GM04503 (cell line): ENCODE results near the gene COL4A3.
"Not testable (repeated sequence)": the region's sequence is repeated elsewhere in the genome, so short reads cannot be mapped to it uniquely, and the experiment has no call there.

Experiments
- DNase-seq: peaks from one replicate; pipeline ENCODE4 v3.0.0-alpha.2; 2012; ENCODE audit warnings: low read depth

The COL4A3 gene

GRCh38 chr2:227214622-227215041 lies 50.2 kb downstream of the COL4A3 start:
- no peak for DNase-seq

DNA sequence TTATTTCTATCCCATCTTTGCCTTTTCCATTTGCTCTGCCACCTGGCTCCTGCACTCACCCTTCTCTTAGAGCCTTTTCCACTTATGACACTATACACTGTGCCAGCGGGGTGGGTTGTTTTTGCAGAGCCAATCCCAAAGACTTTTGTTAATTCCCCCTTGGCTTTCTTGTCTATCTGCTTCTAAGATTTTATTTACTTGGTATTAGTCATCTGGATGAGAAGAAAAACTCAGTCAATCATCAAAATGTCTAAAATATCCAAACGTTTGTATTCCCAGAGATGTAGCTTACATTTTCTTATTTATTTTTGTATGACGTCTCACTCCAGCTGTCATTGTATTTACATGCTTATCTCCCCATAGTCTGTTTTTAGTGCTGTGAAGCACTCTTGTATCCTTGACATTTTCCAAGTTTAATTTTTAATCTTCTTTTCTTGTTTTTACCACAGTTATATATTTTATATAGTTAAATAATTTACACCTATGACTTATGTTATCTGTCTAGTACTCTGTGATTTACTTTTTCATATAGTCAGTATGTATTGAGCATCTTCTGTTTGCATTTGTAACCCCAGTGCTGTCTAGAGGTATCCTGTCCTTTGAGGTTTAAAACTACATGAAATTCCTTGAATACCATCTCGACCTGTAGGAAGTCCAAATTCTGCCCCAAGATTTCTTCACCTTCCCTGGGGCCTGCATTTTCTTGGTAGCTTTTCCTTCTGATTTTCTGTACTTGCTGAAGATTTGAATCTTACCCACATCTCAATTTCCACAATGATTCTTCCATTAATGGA lies 55.1 kb downstream of the COL4A3 start:
- DNase-seq = no peak

DNA sequence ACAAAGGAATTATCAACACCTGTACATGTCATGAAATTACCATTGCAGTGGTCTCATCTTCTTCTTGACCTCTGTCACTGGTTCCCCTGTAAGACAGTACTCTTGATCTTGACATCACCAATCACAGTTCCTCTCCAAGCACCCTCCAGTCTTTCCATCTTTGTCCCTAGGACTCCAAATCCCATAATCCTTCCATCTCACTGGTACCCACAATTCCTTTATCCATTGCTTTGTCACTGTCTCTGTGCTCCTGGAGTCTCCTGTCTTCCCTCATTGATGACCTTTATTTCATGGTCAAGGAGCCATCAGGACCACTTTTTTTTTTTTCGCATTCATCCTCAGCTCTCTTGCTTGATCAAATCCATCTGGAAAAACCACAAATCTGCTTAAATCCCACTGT lies 56.7 kb downstream of the COL4A3 start:
- no peak for DNase-seq

GRCh38 chr2:227222292-227222691 lies 57.9 kb downstream of the COL4A3 start:
- DNase-seq = no peak

DNA sequence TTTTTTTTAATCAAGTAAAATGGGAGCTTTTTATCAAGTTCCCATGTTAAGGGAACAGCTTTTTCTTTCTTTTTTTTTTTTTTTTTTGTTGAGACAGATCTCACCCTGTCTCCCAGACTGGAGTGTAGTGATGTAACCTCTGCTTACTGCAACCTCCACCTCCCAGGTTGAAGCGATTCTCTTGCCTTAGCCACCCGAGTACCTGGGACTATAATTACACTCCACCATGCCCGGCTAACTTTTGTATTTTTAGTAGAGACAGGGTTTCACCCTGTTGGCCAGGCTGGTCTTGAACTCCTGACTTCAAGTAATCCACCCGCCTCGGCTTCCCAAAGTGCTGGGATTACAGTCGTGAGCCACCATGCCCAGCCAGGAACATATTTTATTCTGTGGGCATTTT lies 61.2 kb downstream of the COL4A3 start:
- DNase-seq = not testable (repeated sequence)

GRCh38 chr2:227228061-227228667 lies 63.7 kb downstream of the COL4A3 start:
- no peak for DNase-seq

- DNase-seq = no peak
These were observed 65.7 kb downstream of the COL4A3 start for GRCh38 chr2:227230151-227230550.

DNA sequence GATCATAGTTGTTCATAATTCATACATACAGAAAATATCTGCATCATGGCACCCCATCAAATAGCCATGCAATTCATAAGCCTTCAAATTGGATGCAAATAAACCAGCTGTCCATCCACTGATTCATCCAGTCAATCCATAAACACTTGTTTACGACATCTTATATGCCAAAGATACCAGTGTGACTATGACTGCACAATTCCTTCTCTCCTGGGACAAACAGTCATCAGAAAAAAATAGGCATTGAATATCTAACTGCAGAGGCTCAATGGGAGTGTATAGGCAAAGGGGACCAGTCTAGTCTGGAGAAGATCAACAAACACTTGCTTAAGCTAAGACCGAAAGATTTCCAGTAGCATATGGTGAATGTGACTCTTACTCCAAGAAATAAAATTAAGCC lies 70.0 kb downstream of the COL4A3 start:
- DNase-seq = no peak

GRCh38 chr2:227237786-227238185 lies 73.4 kb downstream of the COL4A3 start:
- no peak for DNase-seq

GRCh38 chr2:227238238-227239237 lies 74.1 kb downstream of the COL4A3 start:
- DNase-seq = no peak

DNA sequence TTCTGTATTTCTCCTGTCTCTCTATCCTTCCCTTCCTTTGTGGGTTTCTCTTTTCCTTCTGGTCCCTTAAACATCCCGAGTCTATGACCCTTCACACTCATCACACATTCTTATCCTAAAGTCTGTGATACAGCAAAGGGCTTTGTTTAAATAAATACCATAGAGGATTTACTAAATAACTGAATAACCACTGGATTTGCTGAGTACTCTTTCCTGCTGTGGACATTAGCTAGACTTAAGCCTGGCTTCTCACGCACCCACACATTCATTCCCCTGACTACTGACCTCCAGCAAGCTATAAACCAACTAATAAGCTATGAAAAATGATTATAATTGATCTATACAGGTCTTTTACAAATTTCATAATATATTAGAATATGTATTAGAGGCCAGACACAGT lies 76.6 kb downstream of the COL4A3 start:
- no peak for DNase-seq

GRCh38 chr2:227248876-227249275 lies 84.5 kb downstream of the COL4A3 start:
- DNase-seq = no peak

- no peak for DNase-seq
These were observed 88.4 kb downstream of the COL4A3 start for GRCh38 chr2:227252831-227253230.

- DNase-seq = no peak
These were observed 92.2 kb downstream of the COL4A3 start for GRCh38 chr2:227256605-227257004.

GRCh38 chr2:227257820-227258219 lies 93.4 kb downstream of the COL4A3 start:
- no peak for DNase-seq

DNA sequence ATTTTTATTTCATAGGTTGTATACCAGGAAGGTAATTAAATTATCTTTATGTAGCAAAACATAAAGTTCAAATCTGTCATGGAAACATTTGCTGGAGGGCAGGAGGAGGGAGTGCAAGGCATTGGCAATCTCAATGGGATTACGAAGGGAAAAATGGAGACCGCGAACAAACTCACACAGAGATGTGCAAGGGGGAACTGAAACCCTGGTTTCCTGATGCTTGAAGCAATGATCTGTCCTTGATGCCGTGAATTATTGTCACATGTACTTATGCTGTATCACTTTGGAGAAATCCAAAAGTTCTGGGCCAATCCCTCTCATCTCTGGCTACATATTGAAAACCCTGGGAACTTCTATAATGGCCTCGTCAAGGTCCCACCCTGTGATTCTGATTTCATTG lies 95.6 kb downstream of the COL4A3 start:
- no peak for DNase-seq

GRCh38 chr2:227267410-227268115 lies 103.1 kb downstream of the COL4A3 start:
- no peak for DNase-seq

GRCh38 chr2:227280895-227281294 lies 116.5 kb downstream of the COL4A3 start:
- DNase-seq = no peak

DNA sequence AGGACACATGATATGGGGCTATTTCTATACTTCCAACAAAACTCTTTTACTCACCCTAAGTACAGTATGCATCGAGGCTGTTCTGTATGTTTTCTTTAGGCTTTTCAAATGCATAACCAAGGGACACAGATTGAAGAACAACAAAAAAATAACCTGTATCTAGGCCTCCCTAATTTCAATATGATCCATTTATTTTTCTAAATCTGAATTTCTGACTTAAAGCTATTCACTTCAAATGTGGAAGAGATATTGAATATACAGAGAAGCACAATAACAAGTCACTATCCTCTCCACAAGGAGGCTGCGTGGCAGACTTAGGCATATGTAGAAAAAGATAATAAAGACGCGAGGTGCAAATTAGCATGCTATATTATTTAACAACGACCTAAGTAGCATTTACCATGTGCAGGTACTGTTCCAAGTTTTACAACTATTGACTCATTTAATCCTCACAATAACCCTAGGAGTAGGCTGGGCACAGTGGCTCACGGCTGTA lies 121.4 kb downstream of the COL4A3 start:
- DNase-seq = no peak

DNA sequence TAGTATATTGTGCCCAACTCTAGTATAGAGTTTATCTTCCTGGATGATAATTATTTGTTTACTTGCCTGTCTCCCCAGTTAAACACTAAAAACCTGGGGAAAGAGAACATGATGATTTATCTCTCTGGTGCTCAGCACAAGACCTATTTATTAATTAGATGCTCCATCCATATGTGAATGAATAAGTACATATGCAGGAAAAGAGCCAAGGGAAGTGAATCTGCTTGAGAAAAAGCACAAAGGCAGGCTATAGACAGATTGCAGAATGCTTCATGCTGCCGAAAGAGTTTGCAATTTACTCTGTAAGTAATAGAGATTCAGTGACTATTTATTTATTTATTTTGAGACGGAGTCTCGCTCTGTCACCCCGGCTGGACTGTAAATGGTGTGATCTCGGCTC lies 123.3 kb downstream of the COL4A3 start:
- DNase-seq = no peak

DNA sequence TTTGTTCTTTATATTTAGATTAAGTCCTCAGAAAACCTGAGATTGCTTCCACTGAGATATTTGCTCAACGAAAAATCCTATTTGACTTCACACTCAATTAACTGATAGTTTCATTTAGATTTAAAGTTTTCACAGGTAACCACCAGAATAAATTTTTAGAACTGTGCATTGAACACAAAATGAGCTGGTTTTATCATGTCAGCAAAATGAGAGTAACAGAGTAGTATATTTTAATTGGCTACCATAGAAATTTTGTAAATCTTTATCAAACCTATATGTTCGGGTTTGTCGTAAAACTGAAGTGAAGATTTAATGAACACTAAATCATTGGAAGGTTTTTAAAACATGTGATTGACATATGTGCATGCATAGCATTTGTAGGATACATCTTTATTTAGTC lies 127.9 kb downstream of the COL4A3 start:
- no peak for DNase-seq

- DNase-seq = no peak
These were observed 129.1 kb downstream of the COL4A3 start for GRCh38 chr2:227293531-227293930.
